Calu3 (cell line): ENCODE data around the gene CATSPER1. TPM values are rescaled to one million over a fixed set of nuclear protein-coding genes. Genes with fewer than 3 reads are reported as not detected.

Experiments
- BruUV-seq: library from RNA; stranded (reverse); fragments of 400-500 nt; replicated peaks from 2 replicates; lab custom pipeline; 2021; lab: Mats Ljungman, UMichigan
- CTCF ChIA-PET: fragments of 300-600 bp; sonication (Branson Sonifier 250); formaldehyde crosslinking; loops from one replicate; lab custom pipeline; 2022; ENCODE audit warnings: antibody characterized with exemption; lab: Charles Lee
- DNase-seq: peaks from one replicate; pipeline ENCODE4 v3.0.0; 2022
- H3K27ac Mint-ChIP-seq: one replicate; pipeline ENCODE4 v1.8.0; 2022; ENCODE audit warnings: mixed read lengths; ENCODE audit not compliant: unreplicated experiment
- H3K27me3 Mint-ChIP-seq: one replicate; pipeline ENCODE4 v1.8.0; 2022; ENCODE audit warnings: mixed read lengths; ENCODE audit not compliant: unreplicated experiment
- H3K36me3 Mint-ChIP-seq: one replicate; pipeline ENCODE4 v1.8.0; 2022; ENCODE audit warnings: mild to moderate bottlenecking, moderate library complexity, mixed read lengths; ENCODE audit not compliant: insufficient read depth, unreplicated experiment
- H3K4me1 Mint-ChIP-seq: one replicate; pipeline ENCODE4 v1.8.0; 2022; ENCODE audit warnings: mild to moderate bottlenecking, low read depth, mixed read lengths; ENCODE audit not compliant: unreplicated experiment
- H3K4me3 Mint-ChIP-seq: one replicate; pipeline ENCODE4 v1.8.0; 2022; ENCODE audit warnings: mild to moderate bottlenecking, low read depth, moderate library complexity, mixed read lengths; ENCODE audit not compliant: unreplicated experiment
- H3K9me3 Mint-ChIP-seq: one replicate; pipeline ENCODE4 v1.8.0; 2022; ENCODE audit warnings: low read depth, mixed read lengths; ENCODE audit not compliant: unreplicated experiment
- CTCF ChIP-seq: fragments of 200-600 bp; IDR thresholded peaks from one replicate; pipeline ENCODE4 v1.8.0; 2022; ENCODE audit warnings: antibody characterized with exemption; ENCODE audit not compliant: unreplicated experiment
- intact Hi-C: fragments of 100-400 bp; cut with micrococcal nuclease; formaldehyde crosslinking; loops from one replicate; pipeline ENCODE4 v1.10.0; 2022; ENCODE audit not compliant: unreplicated experiment
- total RNA-seq: library from RNA; stranded (reverse); gene quantifications from 2 replicates; pipeline ENCODE4 v1.2.3, GENCODE V29; 2022

Gene CATSPER1
- total RNA-seq, 1 experiment from 2014 or later, result 1.0 TPM

- H3K4me3 Mint-ChIP-seq, result peak overlapping the region; percentile 64
- intact Hi-C loops, result no loop called here
- DNase-seq, result peak; percentile 84
- H3K27ac Mint-ChIP-seq, result peak overlapping the region; percentile 70
- peaks cover 27% of the 10 kb centered on the region for H3K4me1 Mint-ChIP-seq
- CTCF ChIA-PET, result interaction anchor here (0.6 to 2.7 kb wide), 10 partner anchors 9 to 163 kb away, joined by 3 to 16 read pairs (median 4); partner anchors contain the start of genes BANF1, CCDC85B, FIBP and MUS81
- TF ChIP-seq CTCF, result peak; percentile 92
- BruUV-seq, result no TSS peak
- H3K36me3 Mint-ChIP-seq, result peaks cover 9% of the 10 kb centered on the region
- H3K27me3 Mint-ChIP-seq, result peaks cover 23% of the 10 kb centered on the region
- H3K9me3 Mint-ChIP-seq, result no peaks in the 10 kb centered on the region
Measured at GRCh38 chr11:66022401-66023185, 3.7 kb downstream of the CATSPER1 start.

- TF ChIP-seq CTCF, result no peak
- DNase-seq, result peak; percentile 82
- H3K27ac Mint-ChIP-seq, result peak overlapping the region; percentile 34
- intact Hi-C loops, result no loop called here
- H3K9me3 Mint-ChIP-seq, result no peaks in the 10 kb centered on the region
- H3K4me1 Mint-ChIP-seq, result peaks cover 38% of the 10 kb centered on the region
- CTCF ChIA-PET, result interaction anchor here (0.7 to 2.7 kb wide), 6 partner anchors 8 to 31 kb away, joined by 3 to 16 read pairs (median 4); partner anchors contain the start of genes CST6 and SF3B2
- peaks cover 23% of the 10 kb centered on the region for H3K27me3 Mint-ChIP-seq
- peaks cover 8% of the 10 kb centered on the region for H3K36me3 Mint-ChIP-seq
- H3K4me3 Mint-ChIP-seq, result peak overlapping the region; percentile 19
- BruUV-seq, result no TSS peak
Measured at GRCh38 chr11:66020618-66021357, 5.5 kb downstream of the CATSPER1 start.

- Mint-ChIP-seq H3K27me3 (peaks cover 23% of the 10 kb centered on the region), H3K9me3 (no peaks in the 10 kb centered on the region)
Measured at GRCh38 chr11:66020212-66020611, 6.1 kb downstream of the CATSPER1 start.

More at GRCh38 chr11:66020212-66020611, 6.1 kb downstream of the CATSPER1 start:
- no TSS peak for BruUV-seq
- TF ChIP-seq CTCF, result no peak
- intact Hi-C loops, result no loop called here
- CTCF ChIA-PET, result no interaction called here
- no peak overlapping the region for H3K4me3 Mint-ChIP-seq
- peaks cover 4% of the 10 kb centered on the region for H3K36me3 Mint-ChIP-seq
- DNase-seq, result no peak
- peak overlapping the region; percentile 34 for H3K27ac Mint-ChIP-seq
- H3K4me1 Mint-ChIP-seq, result peaks cover 44% of the 10 kb centered on the region
